ENCODE measurements around the gene NRAS. TPM values are rescaled to one million over a fixed set of nuclear protein-coding genes. Genes with fewer than 3 reads are reported as not detected.

Gene NRAS
- total RNA-seq, 1 experiment from 2014 or later, result 72.9 TPM

DNA sequence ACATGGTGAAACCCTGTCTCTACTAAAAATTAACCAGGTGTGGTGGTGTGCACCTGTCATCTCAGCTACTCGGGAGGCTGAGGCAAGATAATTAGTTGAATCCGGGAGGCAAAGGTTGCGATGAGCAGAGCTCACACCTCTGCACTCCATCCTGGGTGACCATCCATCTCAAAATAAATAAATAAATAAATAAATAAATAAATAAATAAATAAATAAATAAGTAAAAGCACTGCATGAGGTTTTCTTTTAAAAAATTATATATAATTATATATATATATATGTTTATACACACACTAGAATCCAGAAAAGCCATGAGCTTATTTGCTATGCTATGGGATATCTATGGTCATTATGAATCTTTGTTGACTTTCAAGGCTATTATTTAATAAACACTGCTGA, 23.6 kb downstream of the NRAS start:
- H2AFZ ChIP-seq (ENCODE audit: low read length), result no peak overlapping the region
- Mint-ChIP-seq H3K27me3 (ENCODE audit: low read depth) (peaks cover 11% of the 10 kb centered on the region; the same call in 1 of the 2 replicates), H3K4me3 (no peak overlapping the region), H3K4me1 (no peaks in the 10 kb centered on the region), H3K9me3 (no peaks in the 10 kb centered on the region), H3K27ac (no peak overlapping the region), H3K36me3 (ENCODE audit: insufficient read depth in 1 of 3, low read depth in 3 of 3) (no peaks in the 10 kb centered on the region)
- H3K18ac ChIP-seq (ENCODE audit: insufficient read length, low read depth, low read length), result no peak overlapping the region
- no peak overlapping the region for H2BK120ac ChIP-seq (ENCODE audit: low read depth, low read length, poor library complexity, severe bottlenecking)
- H2BK5ac ChIP-seq (ENCODE audit: insufficient read length, low read length), result no peak overlapping the region
- no peaks in the 10 kb centered on the region for H3K79me2 ChIP-seq (ENCODE audit: insufficient read depth, low read length)
- no peak overlapping the region for H2BK12ac ChIP-seq (ENCODE audit: insufficient read length, low read depth, low read length)
- no peak overlapping the region for H3K23ac ChIP-seq (ENCODE audit: insufficient read length, low read depth, low read length)
- no peak overlapping the region for H2BK20ac ChIP-seq (ENCODE audit: low read depth, low read length, poor library complexity, severe bottlenecking)
- H3K27ac ChIP-seq (ENCODE audit: insufficient read length, low read depth, low read length), result no peak overlapping the region
- no peak overlapping the region for H3K4me2 ChIP-seq (ENCODE audit: insufficient read depth, insufficient read length, low read length)
- H2BK15ac ChIP-seq (ENCODE audit: low read depth, low read length), result no peak overlapping the region
- H4K8ac ChIP-seq (replicated peaks; ENCODE audit: insufficient read length, low read depth, low read length), result no peak overlapping the region
- H4K91ac ChIP-seq (ENCODE audit: insufficient read length, low read depth, low read length), result no peak overlapping the region
- no peaks in the 10 kb centered on the region for H3K23me2 ChIP-seq (ENCODE audit: insufficient read length, low read depth, low read length, poor library complexity, severe bottlenecking)
- H3K4ac ChIP-seq (ENCODE audit: low read depth, low read length), result no peak overlapping the region
- H4K20me1 ChIP-seq (ENCODE audit: control insufficient read depth, insufficient read depth, insufficient read length), result no peaks in the 10 kb centered on the region
- H3K14ac ChIP-seq (ENCODE audit: insufficient read depth, low read length), result no peak overlapping the region
- no peak overlapping the region for H2AK5ac ChIP-seq (ENCODE audit: insufficient read length, low read length)
- H3K79me1 ChIP-seq (ENCODE audit: insufficient read depth, low read depth, low read length, poor library complexity, severe bottlenecking), result no peaks in the 10 kb centered on the region
- no peak overlapping the region for H4K5ac ChIP-seq (ENCODE audit: insufficient read length, low read depth, low read length)
- TF ChIP-seq, protein P1, sequence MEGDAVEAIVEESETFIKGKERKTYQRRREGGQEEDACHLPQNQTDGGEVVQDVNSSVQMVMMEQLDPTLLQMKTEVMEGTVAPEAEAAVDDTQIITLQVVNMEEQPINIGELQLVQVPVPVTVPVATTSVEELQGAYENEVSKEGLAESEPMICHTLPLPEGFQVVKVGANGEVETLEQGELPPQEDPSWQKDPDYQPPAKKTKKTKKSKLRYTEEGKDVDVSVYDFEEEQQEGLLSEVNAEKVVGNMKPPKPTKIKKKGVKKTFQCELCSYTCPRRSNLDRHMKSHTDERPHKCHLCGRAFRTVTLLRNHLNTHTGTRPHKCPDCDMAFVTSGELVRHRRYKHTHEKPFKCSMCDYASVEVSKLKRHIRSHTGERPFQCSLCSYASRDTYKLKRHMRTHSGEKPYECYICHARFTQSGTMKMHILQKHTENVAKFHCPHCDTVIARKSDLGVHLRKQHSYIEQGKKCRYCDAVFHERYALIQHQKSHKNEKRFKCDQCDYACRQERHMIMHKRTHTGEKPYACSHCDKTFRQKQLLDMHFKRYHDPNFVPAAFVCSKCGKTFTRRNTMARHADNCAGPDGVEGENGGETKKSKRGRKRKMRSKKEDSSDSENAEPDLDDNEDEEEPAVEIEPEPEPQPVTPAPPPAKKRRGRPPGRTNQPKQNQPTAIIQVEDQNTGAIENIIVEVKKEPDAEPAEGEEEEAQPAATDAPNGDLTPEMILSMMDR (conservative IDR thresholded peaks at IDR 0.05), result no peak
- no peak overlapping the region for H3T11ph ChIP-seq (ENCODE audit: low read length)
- H3K9ac ChIP-seq (ENCODE audit: extremely low read depth, insufficient read length, low read length), result no peak overlapping the region
- DNase-seq, result no peak
- no peak overlapping the region for H3K56ac ChIP-seq (ENCODE audit: insufficient read length, low read depth, low read length)
- no peaks in the 10 kb centered on the region for H3K27me3 ChIP-seq (ENCODE audit: insufficient read depth, low read length)
- H3K4me1 ChIP-seq (ENCODE audit: insufficient read depth, low read length), result no peaks in the 10 kb centered on the region
- no peaks in the 10 kb centered on the region for H3K9me3 ChIP-seq (ENCODE audit: control insufficient read depth, low read depth, low read length)
- WGBS (ENCODE audit: extremely low coverage, insufficient read length, low lambda C conversion rate), result no CpG with 5 or more reads among the region's 3 CpGs

Data from H9 (cell line).